HepG2 (cell line): Measurements from ENCODE around the gene FAT1. TPM values are rescaled to one million over a fixed set of nuclear protein-coding genes. Genes with fewer than 3 reads are reported as not detected.

Experiments used
- ATAC-seq: fragments of 200-7000 bp; cut with Tn5 transposase; 3 replicates; pipeline ENCODE4 v1.9.1; 2020; ENCODE audit warnings: mild to moderate bottlenecking, moderate library complexity
- BruUV-seq: library from RNA; stranded (reverse); fragments of 400-500 nt; replicated peaks from 2 replicates; lab custom pipeline; 2021; lab: Mats Ljungman, UMichigan
- CTCF ChIA-PET: fragments of 300-600 bp; formaldehyde crosslinking; extraction: SDS; loops from one replicate; lab custom pipeline; 2021; ENCODE audit warnings: low total read pairs, inconsistent platforms, low intra/inter-chr PET ratio; lab: Yijun Ruan, JAX
- POLR2A ChIA-PET: fragments of 350-600 bp; sonication (Branson Sonifier 250); formaldehyde crosslinking; loops from one replicate; lab custom pipeline; 2020; ENCODE audit warnings: antibody characterized with exemption, inconsistent platforms; lab: Yijun Ruan, JAX
- DNase-seq: peaks from one replicate; pipeline ENCODE4 v3.0.0-alpha.2; 2015; ENCODE audit warnings: low spot score
- FAIRE-seq: peaks from 3 replicates; lab custom pipeline; 2011; peaks lifted over from hg19 to GRCh38; lab: Jason Lieb, UNC
- H2AFZ ChIP-seq: one replicate; pipeline ENCODE4 v1.6.1; 2011; ENCODE audit warnings: low read length, inconsistent platforms
- H3K27ac ChIP-seq: fragments of 300-600 bp; 3 replicates; pipeline ENCODE4 v1.8.0; 2011; ENCODE audit warnings: mixed run types, mild to moderate bottlenecking, mixed read lengths, low read length, inconsistent platforms; ENCODE audit not compliant: insufficient read depth; ENCODE audit errors: extremely low read length
- H3K27me3 ChIP-seq, 2 experiments: fragments of 200-600 bp in 1 of 2; 2 replicates in 1 of 2; 3 replicates in 1 of 2; pipeline versions ENCODE4 v1.6.0 to v1.8.0; 2011; ENCODE audit warnings: low read length in 2 of 2, mild to moderate bottlenecking in 2 of 2, moderate library complexity in 2 of 2, inconsistent platforms in 1 of 2; ENCODE audit not compliant: insufficient read depth in 2 of 2, control insufficient read depth in 1 of 2
- H3K36me3 ChIP-seq, 2 experiments: fragments of 200-600 bp in 1 of 2; replicated peaks in 1 of 2; 2 replicates in 1 of 2; 3 replicates in 1 of 2; pipeline versions ENCODE4 v1.5.1 to v1.8.0; 2011; ENCODE audit warnings: low read length in 2 of 2, inconsistent platforms in 1 of 2; ENCODE audit not compliant: insufficient read depth in 2 of 2, control insufficient read depth in 1 of 2
- H3K4me1 ChIP-seq: 2 replicates; pipeline ENCODE4 v1.5.1; 2012; ENCODE audit warnings: low read length, inconsistent platforms; ENCODE audit not compliant: insufficient read depth
- H3K4me2 ChIP-seq: 2 replicates; pipeline ENCODE4 v1.6.0; 2011; ENCODE audit warnings: low read depth, low read length, inconsistent platforms
- H3K4me3 ChIP-seq, 3 experiments: fragments of 200-600 bp in 1 of 3; sonication (generic), shearing (Covaris generic) in 1 of 3; replicated peaks in 1 of 3; 2 replicates each; pipeline ENCODE4 v1.5.1; 2011 to 2016; ENCODE audit warnings: low read length in 3 of 3, inconsistent platforms in 2 of 3, low read depth in 2 of 3, mild to moderate bottlenecking in 2 of 3, control low read depth in 1 of 3, mixed read lengths in 1 of 3; ENCODE audit not compliant: insufficient read depth in 1 of 3
- H3K79me2 ChIP-seq: one replicate; pipeline ENCODE4 v1.6.1; 2011; ENCODE audit warnings: low read length, inconsistent platforms; ENCODE audit not compliant: insufficient read depth
- H3K9ac ChIP-seq: 2 replicates; pipeline ENCODE4 v1.6.0; 2011; ENCODE audit warnings: mild to moderate bottlenecking, low read depth, low read length, inconsistent platforms; ENCODE audit not compliant: insufficient read depth
- H3K9me3 ChIP-seq: 2 replicates; pipeline ENCODE4 v1.5.1; 2012; ENCODE audit warnings: mild to moderate bottlenecking, low read length
- H4K20me1 ChIP-seq: 2 replicates; pipeline ENCODE4 v1.6.0; 2011; ENCODE audit warnings: inconsistent platforms, mild to moderate bottlenecking, low read length, moderate library complexity; ENCODE audit not compliant: insufficient read depth
- CENPT ChIP-seq: sonication (generic); formaldehyde crosslinking; IDR thresholded peaks from 2 replicates; pipeline ENCODE4 v1.8.0; 2022; ENCODE audit warnings: low read depth, mild to moderate bottlenecking, moderate library complexity, missing genetic modification reagents
- GPN1 ChIP-seq: sonication (generic); formaldehyde crosslinking; IDR thresholded peaks from 2 replicates; pipeline ENCODE4 v1.5.1; 2020; ENCODE audit warnings: missing genetic modification reagents, borderline replicate concordance
- JUNB ChIP-seq: sonication (generic); formaldehyde crosslinking; IDR thresholded peaks from 2 replicates; pipeline ENCODE4 v1.8.0; 2022; ENCODE audit warnings: missing genetic modification reagents, mild to moderate bottlenecking, borderline replicate concordance
- KDM6A ChIP-seq: IDR thresholded peaks from 2 replicates; pipeline ENCODE4 v1.6.1; 2016; ENCODE audit warnings: low read depth
- SOX13 ChIP-seq, 3 experiments: fragments of 450-650 bp in 1 of 3; sonication (generic) in 1 of 3; formaldehyde crosslinking in 1 of 3; IDR thresholded peaks in 2 of 3; conservative IDR thresholded peaks in 1 of 3; 2 replicates each; pipeline versions ENCODE4 v1.5.0 to v1.6.1; 2016 to 2020; ENCODE audit warnings: antibody characterized with exemption in 1 of 3, mild to moderate bottlenecking in 1 of 3, missing compliant biosample characterization in 1 of 3, missing genetic modification reagents in 1 of 3, moderate library complexity in 1 of 3
- ZNF747 ChIP-seq: sonication (generic); formaldehyde crosslinking; IDR thresholded peaks from 2 replicates; pipeline ENCODE4 v1.8.1; 2023; ENCODE audit warnings: missing genetic modification reagents, mild to moderate bottlenecking, borderline replicate concordance
- WGBS: methylation state at CpG from one replicate; pipeline ENCODE4 v1.1.6; 2017; ENCODE audit warnings: low lambda C conversion rate; 5-methylcytosine and 5-hydroxymethylcytosine counted together
- in situ Hi-C: cut with HindIII; loops from 2 replicates; pipeline ENCODE4 v1.10.0; 2017; ENCODE audit warnings: low pct_unique_long_range_greater_than_20kb; ENCODE audit not compliant: extremely low pct_ligation_motif_present
- intact Hi-C: fragments of 100-400 bp; cut with micrococcal nuclease; formaldehyde crosslinking; loops from one replicate; pipeline ENCODE4 v1.10.0; 2022; ENCODE audit not compliant: unreplicated experiment
- polyA plus RNA-seq, 8 experiments: library from polyadenylated mRNA; depleted of rRNA in 3 of 8; stranded (reverse) in 7 of 8; unstranded in 1 of 8; fragments of >200 nt; fragmentation: Illumina TruSeq in 4 of 8; extraction: Trizol in 4 of 8; gene quantifications; 2 replicates each; pipeline versions ENCODE4 v1.2.1 to v1.2.3, GENCODE V29; 2011 to 2016; ENCODE audit warnings: low read depth in 4 of 8, missing spikeins in 1 of 8, mixed read lengths in 1 of 8; ENCODE audit not compliant: insufficient read depth in 1 of 8
- total RNA-seq, 5 experiments: library from RNA; depleted of rRNA; stranded (reverse); fragments of >200 nt; fragmentation: Illumina TruSeq; extraction: Trizol; gene quantifications; 2 replicates each; pipeline ENCODE4 v1.2.3, GENCODE V29; 2016; ENCODE audit warnings: low read depth in 1 of 5
- TF ChIP-seq, protein P1 (sequence below): sonication (generic); formaldehyde crosslinking; conservative IDR thresholded peaks from 2 replicates; pipeline ENCODE4 v1.4.0; 2020; ENCODE audit warnings: missing genetic modification reagents
- TF ChIP-seq, protein P2 (sequence below): sonication (generic); formaldehyde crosslinking; IDR thresholded peaks from 2 replicates; pipeline ENCODE4 v1.5.0; 2020; ENCODE audit warnings: mild to moderate bottlenecking, missing genetic modification reagents

FAT1 gene
- total and polyA plus RNA-seq, 2 of the 13 experiments (the other 11 are each of a cell fraction or from before 2014, with no cell fraction given) = 185 to 216 TPM

- H3K27ac ChIP-seq = no peak overlapping the region
- ATAC-seq (no peak), DNase-seq (no peak), FAIRE-seq (no peak)
- no peaks in the 10 kb centered on the region for H4K20me1 ChIP-seq
- in situ Hi-C loops = no loop called here
- no peaks in the 10 kb centered on the region for H3K79me2 ChIP-seq
- H3K27me3 ChIP-seq = no peaks in the 10 kb centered on the region
- H3K9me3 ChIP-seq = no peaks in the 10 kb centered on the region
- TF ChIP-seq ZNF747 (CRISPR knock-in tag) = no peak
- H3K4me2 ChIP-seq = no peak overlapping the region
- no peaks in the 10 kb centered on the region for H3K36me3 ChIP-seq
- H3K4me1 ChIP-seq = peaks cover 70% of the 10 kb centered on the region
- no peak overlapping the region for H2AFZ ChIP-seq
- CTCF ChIA-PET = no interaction called here
- intact Hi-C loops = no loop called here
- 79% methylated on average over 6 of the region's 6 CpGs for WGBS
- no TSS peak for BruUV-seq
- H3K9ac ChIP-seq = no peak overlapping the region
- POLR2A ChIA-PET = no interaction called here
- no peak overlapping the region for H3K4me3 ChIP-seq
Measured at GRCh38 chr4:186760576-186760975, 36.9 kb upstream of the FAT1 start.

DNA sequence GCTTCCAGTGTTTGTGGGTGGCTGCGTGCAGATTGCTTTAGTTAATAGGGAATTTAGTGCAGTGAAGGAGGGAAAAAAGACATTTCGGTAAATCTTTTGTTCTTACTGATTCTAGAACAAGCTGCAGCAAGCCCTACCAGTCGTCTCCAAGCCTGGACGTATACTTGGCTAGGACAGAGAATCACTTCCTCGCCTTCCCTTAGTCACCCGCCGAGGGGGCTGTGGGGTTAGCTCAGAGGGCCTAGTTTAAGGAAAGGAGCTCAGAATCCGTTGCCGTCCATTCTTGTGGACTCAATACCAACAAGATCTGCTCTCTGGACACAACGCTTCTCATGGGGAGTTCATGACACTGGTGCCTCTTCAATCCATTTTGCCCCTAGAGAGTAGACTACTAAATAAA lies 36.3 kb upstream of the FAT1 start:
- no TSS peak for BruUV-seq
- H3K79me2 ChIP-seq = no peaks in the 10 kb centered on the region
- TF ChIP-seq KDM6A (CRISPR knock-in tag) (no peak), GPN1 (CRISPR knock-in tag) (no peak), JUNB (CRISPR knock-in tag) (no peak), SOX13 (IDR thresholded peaks at IDR 0.05) (no peak), SOX13 (CRISPR knock-in tag; conservative IDR thresholded peaks at IDR 0.05 in 1 of 2, IDR thresholded peaks at IDR 0.05 in 1 of 2) (no peak), CENPT (CRISPR knock-in tag) (no peak)
- TF ChIP-seq, protein P1, sequence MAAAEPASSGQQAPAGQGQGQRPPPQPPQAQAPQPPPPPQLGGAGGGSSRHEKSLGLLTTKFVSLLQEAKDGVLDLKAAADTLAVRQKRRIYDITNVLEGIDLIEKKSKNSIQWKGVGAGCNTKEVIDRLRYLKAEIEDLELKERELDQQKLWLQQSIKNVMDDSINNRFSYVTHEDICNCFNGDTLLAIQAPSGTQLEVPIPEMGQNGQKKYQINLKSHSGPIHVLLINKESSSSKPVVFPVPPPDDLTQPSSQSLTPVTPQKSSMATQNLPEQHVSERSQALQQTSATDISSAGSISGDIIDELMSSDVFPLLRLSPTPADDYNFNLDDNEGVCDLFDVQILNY (CRISPR knock-in tag) = no peak
- TF ChIP-seq, protein P2, sequence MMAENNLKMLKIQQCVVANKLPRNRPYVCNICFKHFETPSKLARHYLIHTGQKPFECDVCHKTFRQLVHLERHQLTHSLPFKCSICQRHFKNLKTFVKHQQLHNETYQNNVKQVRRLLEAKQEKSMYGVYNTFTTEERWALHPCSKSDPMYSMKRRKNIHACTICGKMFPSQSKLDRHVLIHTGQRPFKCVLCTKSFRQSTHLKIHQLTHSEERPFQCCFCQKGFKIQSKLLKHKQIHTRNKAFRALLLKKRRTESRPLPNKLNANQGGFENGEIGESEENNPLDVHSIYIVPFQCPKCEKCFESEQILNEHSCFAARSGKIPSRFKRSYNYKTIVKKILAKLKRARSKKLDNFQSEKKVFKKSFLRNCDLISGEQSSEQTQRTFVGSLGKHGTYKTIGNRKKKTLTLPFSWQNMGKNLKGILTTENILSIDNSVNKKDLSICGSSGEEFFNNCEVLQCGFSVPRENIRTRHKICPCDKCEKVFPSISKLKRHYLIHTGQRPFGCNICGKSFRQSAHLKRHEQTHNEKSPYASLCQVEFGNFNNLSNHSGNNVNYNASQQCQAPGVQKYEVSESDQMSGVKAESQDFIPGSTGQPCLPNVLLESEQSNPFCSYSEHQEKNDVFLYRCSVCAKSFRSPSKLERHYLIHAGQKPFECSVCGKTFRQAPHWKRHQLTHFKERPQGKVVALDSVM (CRISPR knock-in tag) = no peak
- WGBS = 96% methylated on average over 10 of the region's 10 CpGs
- H3K4me1 ChIP-seq = peaks cover 70% of the 10 kb centered on the region
- no peaks in the 10 kb centered on the region for H3K9me3 ChIP-seq
- no peaks in the 10 kb centered on the region for H3K27me3 ChIP-seq
- in situ Hi-C loops = no loop called here
- H2AFZ ChIP-seq = no peak overlapping the region
- POLR2A ChIA-PET = no interaction called here
- CTCF ChIA-PET = no interaction called here
- DNase-seq = no peak
- H3K9ac ChIP-seq = no peak overlapping the region
- H3K27ac ChIP-seq = no peak overlapping the region
- ATAC-seq = no peak
- no peaks in the 10 kb centered on the region for H4K20me1 ChIP-seq
- no peaks in the 10 kb centered on the region for H3K36me3 ChIP-seq
- intact Hi-C loops = no loop called here
- H3K4me3 ChIP-seq = no peak overlapping the region
- FAIRE-seq = no peak
- no peak overlapping the region for H3K4me2 ChIP-seq
